ENCODE measurements around the gene TEAD2.

GRCh38 chr19:49333418-49333805 lies 28.8 kb downstream of the TEAD2 start:
- no peak for TF ChIP-seq POLR2A (IDR thresholded peaks at IDR 0.05)
- TF ChIP-seq CTCF (IDR thresholded peaks at IDR 0.05 in 8 of 11, conservative IDR thresholded peaks at IDR 0.05 in 3 of 11) = no peak
